SH-SY5Y (cell line): Measurements from ENCODE around the gene CGGBP1.

Experiments used
- GATA2 ChIP-seq: IDR thresholded peaks from 2 replicates; pipeline ENCODE4 v1.6.1; 2011; ENCODE audit warnings: mild to moderate bottlenecking, low read depth, low read length
- GATA3 ChIP-seq: IDR thresholded peaks from 2 replicates; pipeline ENCODE4 v1.6.1; 2011; ENCODE audit warnings: low read depth, mild to moderate bottlenecking, low read length, moderate library complexity

GRCh38 chr3:88059380-88060170 lies 770 bp upstream of the CGGBP1 start:
- TF ChIP-seq GATA3 (no peak), GATA2 (no peak)
